ENCODE data around the gene SLC5A10.

DNA sequence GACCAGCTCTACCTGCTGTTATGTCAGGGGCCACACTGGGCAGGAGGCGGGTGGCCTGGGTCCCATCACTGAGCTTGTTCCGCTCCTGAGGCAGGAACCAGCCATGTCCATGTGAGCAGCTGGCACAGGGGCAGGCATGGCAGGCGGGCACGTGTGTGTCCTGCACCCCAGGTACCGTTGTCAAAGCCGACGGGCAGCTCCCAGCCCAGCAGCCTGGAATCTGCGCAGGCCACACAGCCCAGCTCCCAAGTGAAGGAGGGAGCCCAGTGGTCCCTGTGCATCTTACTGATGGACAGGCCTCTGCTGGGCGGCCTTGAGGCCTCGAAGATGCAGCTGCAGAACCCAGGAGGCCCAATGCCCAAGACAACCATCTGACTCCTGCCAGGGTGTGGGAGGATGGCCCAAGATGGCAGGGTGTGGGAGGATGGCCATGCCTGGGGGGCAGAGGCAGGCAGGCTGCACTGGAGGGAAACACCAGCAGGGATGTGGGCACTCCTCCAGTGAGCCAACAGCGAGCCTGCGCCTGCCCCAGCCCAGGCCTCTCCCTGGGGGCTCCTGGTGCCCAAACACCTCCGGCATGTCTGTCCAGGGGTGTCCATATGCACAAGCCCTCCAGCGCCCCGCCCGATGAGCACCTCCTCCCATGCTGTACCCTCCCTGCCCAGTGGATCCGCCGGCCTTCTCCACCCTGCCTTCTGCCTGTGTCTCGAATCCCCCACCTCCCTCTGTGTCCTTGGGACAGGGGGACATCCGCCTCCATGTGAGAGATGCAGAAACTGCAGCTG, 39.8 kb downstream of the SLC5A10 start:
- no peak for TF ChIP-seq CTCF (IDR thresholded peaks at IDR 0.05)
- no peak for TF ChIP-seq POLR2A (IDR thresholded peaks at IDR 0.05)
